Measurements from ENCODE around the gene RHOH. TPM values are rescaled to one million over a fixed set of nuclear protein-coding genes. Genes with fewer than 3 reads are reported as not detected.

RHOH gene
- 1.6 and 2.8 TPM in 2 replicates for total RNA-seq

GRCh38 chr4:40196724-40197281, at the start of gene RHOH:
Gene RHOH (plus strand): TSS chr4:40197031. CDS start chr4:40243387, 46,356 bp downstream.

Other genes with a start within 250 kb of the RHOH start
- gene PDS5A, start 219.1 kb upstream of the RHOH start, total RNA-seq, result 68.4 and 82.4 TPM in 2 replicates
- gene N4BP2, start 140.2 kb upstream of the RHOH start, total RNA-seq, result 9.1 and 14.4 TPM in 2 replicates
- gene CHRNA9, start 138.3 kb downstream of the RHOH start, total RNA-seq, result 0.16 TPM in 1 of 2 replicates, not detected in the other